Type B pancreatic cell (in vitro differentiated cells): ENCODE measurements around the gene PHF5A. TPM values are rescaled to one million over a fixed set of nuclear protein-coding genes. Genes with fewer than 3 reads are reported as not detected.

Source experiments
- DNase-seq: peaks from one replicate; pipeline ENCODE4 v3.0.0; 2021; ENCODE audit warnings: mixed read lengths; ENCODE audit not compliant: unreplicated experiment; ENCODE audit errors: extremely low spot score
- H3K27ac Mint-ChIP-seq: 2 replicates; pipeline ENCODE4 v1.8.0; 2021; ENCODE audit warnings: mild to moderate bottlenecking, mixed read lengths
- H3K27me3 Mint-ChIP-seq: 2 replicates; pipeline ENCODE4 v1.8.0; 2021; ENCODE audit warnings: mixed read lengths
- H3K36me3 Mint-ChIP-seq: 2 replicates; pipeline ENCODE4 v1.8.0; 2021; ENCODE audit warnings: mixed read lengths
- H3K4me1 Mint-ChIP-seq: one replicate; pipeline ENCODE4 v1.8.0; 2021; ENCODE audit warnings: mixed read lengths; ENCODE audit not compliant: unreplicated experiment
- H3K4me3 Mint-ChIP-seq: 2 replicates; pipeline ENCODE4 v1.8.0; 2021; ENCODE audit warnings: mild to moderate bottlenecking, mixed read lengths
- H3K9me3 Mint-ChIP-seq: 2 replicates; pipeline ENCODE4 v1.8.0; 2021; ENCODE audit warnings: mixed read lengths
- CTCF ChIP-seq: fragments of 200-600 bp; sonication (generic); conservative IDR thresholded peaks from 2 replicates; pipeline ENCODE4 v1.5.0; 2021; ENCODE audit warnings: antibody characterized with exemption, mild to moderate bottlenecking
- total RNA-seq: library from RNA; stranded (reverse); gene quantifications from 2 replicates; pipeline ENCODE4 v1.2.1, GENCODE V29; 2021; ENCODE audit warnings: low replicate concordance

PHF5A gene
- total RNA-seq, 1 donor from 2014 or later, result 54.8 TPM

- Mint-ChIP-seq H3K27ac (peak overlapping the region; percentile 23), H3K36me3 (no peaks in the 10 kb centered on the region), H3K27me3 (no peaks in the 10 kb centered on the region), H3K4me3 (peak overlapping the region; percentile 65), H3K9me3 (no peaks in the 10 kb centered on the region), H3K4me1 (peaks cover 14% of the 10 kb centered on the region)
- no peak for TF ChIP-seq CTCF
- no peak for DNase-seq
These were observed 57.3 kb downstream of the PHF5A start for GRCh38 chr22:41411021-41411851.

GRCh38 chr22:41410311-41410751 lies 58.2 kb downstream of the PHF5A start:
- Mint-ChIP-seq H3K9me3 (no peaks in the 10 kb centered on the region), H3K4me1 (peaks cover 14% of the 10 kb centered on the region), H3K27me3 (no peaks in the 10 kb centered on the region), H3K4me3 (peak overlapping the region; percentile 17), H3K36me3 (no peaks in the 10 kb centered on the region), H3K27ac (no peak overlapping the region)
- DNase-seq, result no peak
- TF ChIP-seq CTCF, result no peak

Other genes starting within 250 kb of the PHF5A start
- gene CHADL, start 227.8 kb downstream of the PHF5A start, total RNA-seq, result 1.1 and 1.4 TPM in 2 replicates
- gene RANGAP1, start 182.5 kb downstream of the PHF5A start, total RNA-seq, result 83.7 and 98.9 TPM in 2 replicates
- 74.3 and 76.2 TPM in 2 replicates for gene ZC3H7B, start 167.2 kb downstream of the PHF5A start, total RNA-seq
- 10.5 TPM in 2 replicates for gene TEF, start 86.8 kb downstream of the PHF5A start, total RNA-seq
- gene TOB2, start 21.9 kb downstream of the PHF5A start, total RNA-seq, result 47.4 and 54.5 TPM in 2 replicates
- gene ACO2, start 425 bp upstream of the PHF5A start, total RNA-seq, result 107 and 142 TPM in 2 replicates
- 40.1 and 46.6 TPM in 2 replicates for gene POLR3H, start 75.8 kb upstream of the PHF5A start, total RNA-seq
- 0.12 and 1.8 TPM in 2 replicates for gene CSDC2, start 92.3 kb upstream of the PHF5A start, total RNA-seq
- 33.5 and 35.5 TPM in 2 replicates for gene PMM1, start 121.1 kb upstream of the PHF5A start, total RNA-seq
- gene DESI1, start 152.4 kb upstream of the PHF5A start, total RNA-seq, result 30.3 and 31.5 TPM in 2 replicates
- gene XRCC6, start 152.6 kb upstream of the PHF5A start, total RNA-seq, result 234 and 302 TPM in 2 replicates
- 124 and 136 TPM in 2 replicates for gene SNU13, start 220.2 kb upstream of the PHF5A start, total RNA-seq
- gene MEI1, start 230.8 kb upstream of the PHF5A start, total RNA-seq, result 0.90 and 1.2 TPM in 2 replicates